DMS153 treated with DMSO at 0.1 percent for 48 hours (cell line): ENCODE measurements around the gene FAM98C.

Experiments used
- DNase-seq: peaks from one replicate; lab custom pipeline; 2025; ENCODE audit not compliant: unreplicated experiment; lab: John Stamatoyannopoulos, UW

Gene FAM98C

DNA sequence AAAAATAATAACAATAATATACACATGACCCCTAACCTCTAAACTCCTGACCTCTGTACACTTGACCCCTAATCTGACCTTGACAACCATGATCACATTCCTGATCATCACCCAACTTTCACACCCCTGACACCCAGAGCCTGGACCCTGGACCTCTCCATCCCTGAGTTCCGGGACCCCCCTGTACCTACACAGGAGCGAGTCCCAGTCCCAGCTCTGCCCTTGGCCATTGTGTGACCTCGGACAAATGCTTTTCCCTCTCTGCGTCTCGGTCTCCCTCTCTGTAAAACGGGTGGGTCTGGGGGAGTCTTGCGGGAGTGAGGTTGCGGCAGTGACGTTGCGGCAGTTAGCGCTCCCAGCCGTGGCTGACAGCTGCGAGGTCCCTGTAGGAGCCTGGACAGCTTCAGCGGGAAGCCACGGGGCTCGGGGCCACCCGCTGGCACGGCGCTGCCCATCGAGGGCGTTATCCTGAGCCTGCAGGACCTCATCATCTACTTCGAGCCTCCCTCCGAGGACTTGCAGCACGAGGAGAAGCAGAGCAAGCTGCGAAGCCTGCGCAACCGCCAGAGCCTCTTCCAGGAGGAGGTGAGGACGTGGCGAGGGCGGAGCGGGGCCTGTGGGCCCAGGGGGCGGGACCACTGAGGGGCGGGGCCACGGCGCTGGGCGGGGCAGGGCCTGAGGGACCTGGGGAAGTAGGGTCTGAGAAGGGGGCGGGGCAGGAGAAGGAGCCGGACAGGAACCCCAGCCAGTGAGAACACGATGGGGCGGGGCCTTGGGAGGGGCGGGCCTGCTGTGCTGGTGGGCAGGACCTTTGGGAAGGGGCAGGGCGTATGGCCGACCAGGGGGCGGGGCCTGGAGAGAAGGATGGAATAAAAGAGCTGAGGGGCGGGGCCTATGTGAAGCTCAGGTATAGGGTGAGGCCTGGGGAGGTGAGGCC lies 49.8 kb downstream of the FAM98C start:
- DNase-seq = no peak

DNA sequence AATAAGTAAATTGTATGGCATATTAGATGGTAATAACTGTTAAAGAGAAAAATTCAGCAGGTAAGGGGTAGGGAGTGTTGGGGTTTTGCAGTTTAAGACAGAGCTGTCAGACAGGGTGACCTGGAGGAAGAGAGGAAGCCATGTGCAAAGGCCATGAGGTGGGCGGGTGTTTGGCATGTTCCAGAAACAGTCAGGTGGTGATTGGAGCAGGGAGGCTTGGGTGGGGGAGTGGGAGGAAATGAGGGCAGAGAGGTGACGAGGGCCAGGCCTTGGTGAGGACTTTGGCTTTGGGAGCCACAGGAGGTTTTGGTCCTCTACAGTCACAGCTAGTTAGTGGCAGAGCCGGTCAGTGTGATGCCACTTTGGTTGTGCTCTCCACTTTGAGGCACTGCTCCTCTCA lies 50.7 kb downstream of the FAM98C start:
- DNase-seq = no peak

DNA sequence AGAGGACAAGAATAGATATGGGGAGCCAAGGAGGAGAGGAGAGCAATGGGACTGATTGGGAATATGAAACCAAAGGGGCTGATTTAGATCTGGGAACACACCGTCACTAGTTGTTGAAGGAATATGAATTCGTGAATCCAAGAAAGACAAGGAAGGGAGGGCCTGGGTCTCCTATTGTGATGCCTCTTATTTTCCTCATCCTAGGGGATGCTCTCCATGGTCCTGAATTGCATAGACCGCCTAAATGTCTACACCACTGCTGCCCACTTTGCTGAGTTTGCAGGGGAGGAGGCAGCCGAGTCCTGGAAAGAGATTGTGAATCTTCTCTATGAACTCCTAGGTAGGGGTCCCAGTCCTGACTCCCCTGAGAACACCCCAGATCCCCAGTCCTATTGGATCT lies 52.1 kb downstream of the FAM98C start:
- DNase-seq = no peak

DNA sequence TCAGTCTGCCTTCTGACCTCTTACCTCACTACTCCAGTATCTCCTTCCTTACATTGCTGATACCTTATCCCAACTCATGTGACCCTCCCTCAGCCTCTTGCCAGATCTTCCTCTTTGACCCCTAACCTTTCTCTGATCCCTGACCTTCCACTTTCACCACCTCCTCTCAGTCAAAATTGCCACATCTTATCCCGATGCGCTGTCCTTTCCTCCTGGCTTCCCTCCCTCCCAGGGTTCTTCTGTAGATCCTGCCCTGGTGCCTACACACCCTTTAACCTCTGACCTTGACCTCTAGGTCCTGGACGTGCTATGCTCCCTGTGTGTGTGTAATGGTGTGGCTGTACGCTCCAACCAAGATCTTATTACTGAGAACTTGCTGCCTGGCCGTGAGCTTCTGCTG lies 54.3 kb downstream of the FAM98C start:
- DNase-seq = no peak

DNA sequence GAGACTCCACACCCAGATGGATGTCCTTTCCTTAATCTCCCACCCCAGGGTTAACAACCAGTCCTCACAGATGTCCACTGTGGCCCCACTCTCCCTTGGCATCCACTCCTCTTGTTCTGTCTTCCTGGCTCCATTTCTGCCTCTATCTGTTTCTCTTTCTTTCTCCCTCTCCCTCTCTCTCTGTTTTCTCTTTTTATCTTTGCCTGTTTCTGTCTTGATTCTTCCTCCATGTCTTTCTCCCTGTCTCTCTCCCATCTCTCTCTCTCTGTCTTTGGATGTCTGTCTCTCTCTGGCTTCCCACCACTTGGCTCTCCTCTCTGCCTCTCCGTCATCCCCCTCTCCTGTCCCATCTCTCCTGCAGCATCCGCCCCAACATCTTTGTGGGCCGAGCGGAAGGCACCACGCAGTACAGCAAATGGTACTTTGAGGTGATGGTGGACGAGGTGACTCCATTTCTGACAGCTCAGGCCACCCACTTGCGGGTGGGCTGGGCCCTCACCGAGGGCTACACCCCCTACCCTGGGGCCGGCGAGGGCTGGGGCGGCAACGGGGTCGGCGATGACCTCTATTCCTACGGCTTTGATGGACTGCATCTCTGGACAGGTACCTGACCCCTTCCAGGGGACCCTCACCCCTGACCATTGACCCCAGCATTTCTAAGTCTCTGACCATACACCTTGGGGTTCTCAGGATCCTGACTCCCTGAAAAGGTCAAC lies 55.0 kb downstream of the FAM98C start:
- no peak for DNase-seq
